HepG2 (cell line): ENCODE results near the gene AKR1E2.

ENCODE experiments used
- ATF2 ChIP-seq: sonication (generic); formaldehyde crosslinking; IDR thresholded peaks from 2 replicates; pipeline ENCODE4 v1.4.0; 2020; ENCODE audit warnings: missing genetic modification reagents
- CTCF ChIP-seq: sonication (generic); formaldehyde crosslinking; IDR thresholded peaks from 2 replicates; pipeline ENCODE4 v1.5.0; 2020; ENCODE audit warnings: mild to moderate bottlenecking, missing genetic modification reagents, moderate library complexity
- DNMT1 ChIP-seq: sonication (generic); formaldehyde crosslinking; IDR thresholded peaks from 2 replicates; pipeline ENCODE4 v1.5.1; 2020; ENCODE audit warnings: mild to moderate bottlenecking, missing genetic modification reagents
- FOXA1 ChIP-seq, 2 experiments: fragments of 450-650 bp in 1 of 2; sonication (generic) in 1 of 2; formaldehyde crosslinking in 1 of 2; IDR thresholded peaks; 2 replicates each; pipeline versions ENCODE4 v1.4.0 to v1.6.1; 2016 to 2020; ENCODE audit warnings: missing genetic modification reagents in 1 of 2
- HNF4G ChIP-seq, 2 experiments: sonication (generic) in 1 of 2; formaldehyde crosslinking in 1 of 2; IDR thresholded peaks; 2 replicates each; pipeline versions ENCODE4 v1.4.0 to v1.6.1; 2011 to 2020; ENCODE audit warnings: borderline replicate concordance in 2 of 2, low read depth in 2 of 2, mild to moderate bottlenecking in 2 of 2, low read length in 1 of 2, missing genetic modification reagents in 1 of 2, moderate library complexity in 1 of 2
- KAT7 ChIP-seq: IDR thresholded peaks from 2 replicates; pipeline ENCODE4 v1.6.1; 2018; ENCODE audit warnings: borderline replicate concordance, missing compliant biosample characterization
- MTA3 ChIP-seq: sonication (generic); formaldehyde crosslinking; IDR thresholded peaks from 2 replicates; pipeline ENCODE4 v1.4.0; 2020; ENCODE audit warnings: missing genetic modification reagents
- PRDM4 ChIP-seq: sonication (generic); formaldehyde crosslinking; IDR thresholded peaks from 2 replicates; pipeline ENCODE4 v1.9.0; 2021; ENCODE audit warnings: missing genetic modification reagents, borderline replicate concordance
- SCMH1 ChIP-seq: sonication (generic); formaldehyde crosslinking; IDR thresholded peaks from 2 replicates; pipeline ENCODE4 v1.9.0; 2021; ENCODE audit warnings: missing genetic modification reagents, mild to moderate bottlenecking, borderline replicate concordance
- SRF ChIP-seq: IDR thresholded peaks from 2 replicates; pipeline ENCODE4 v1.6.1; 2011; ENCODE audit warnings: mild to moderate bottlenecking, low read depth, low read length, moderate library complexity
- TP53 ChIP-seq: sonication (generic); formaldehyde crosslinking; conservative IDR thresholded peaks from 2 replicates; pipeline ENCODE4 v1.4.0; 2020; ENCODE audit warnings: missing genetic modification reagents
- ZBTB40 ChIP-seq, 2 experiments: fragments of 450-650 bp in 1 of 2; sonication (generic) in 1 of 2; formaldehyde crosslinking in 1 of 2; IDR thresholded peaks; 2 replicates each; pipeline versions ENCODE4 v1.6.1 to v1.8.0; 2016 to 2022; ENCODE audit warnings: antibody characterized with exemption in 1 of 2, mild to moderate bottlenecking in 1 of 2, missing genetic modification reagents in 1 of 2
- ZBTB7A ChIP-seq: sonication (generic); formaldehyde crosslinking; IDR thresholded peaks from 2 replicates; pipeline ENCODE4 v1.8.0; 2022; ENCODE audit warnings: mild to moderate bottlenecking, missing genetic modification reagents

- TF ChIP-seq ZBTB7A (CRISPR knock-in tag) (no peak), PRDM4 (CRISPR knock-in tag) (no peak), TP53 (CRISPR knock-in tag) (no peak), MTA3 (CRISPR knock-in tag) (no peak), DNMT1 (no peak), FOXA1 (IDR thresholded peaks at IDR 0.05) (no peak), FOXA1 (CRISPR knock-in tag; IDR thresholded peaks at IDR 0.05) (no peak), CTCF (CRISPR knock-in tag) (no peak), SCMH1 (CRISPR knock-in tag) (no peak), HNF4G (IDR thresholded peaks at IDR 0.05; ENCODE audit: borderline replicate concordance, low read depth, low read length) (no peak), HNF4G (CRISPR knock-in tag; IDR thresholded peaks at IDR 0.05; ENCODE audit: borderline replicate concordance, low read depth) (no peak), ATF2 (CRISPR knock-in tag) (no peak), KAT7 (CRISPR knock-in tag) (no peak), SRF (no peak), ZBTB40 (IDR thresholded peaks at IDR 0.05) (no peak), ZBTB40 (CRISPR knock-in tag; IDR thresholded peaks at IDR 0.05) (no peak)
These were observed 14.1 kb downstream of the AKR1E2 start for GRCh38 chr10:4840151-4840550.
